Endodermal cell (in vitro differentiated cells): ENCODE measurements around the gene CAMTA1. TPM values are rescaled to one million over a fixed set of nuclear protein-coding genes. Genes with fewer than 3 reads are reported as not detected.
"Not testable (repeated sequence)": the region's sequence is repeated elsewhere in the genome, so short reads cannot be mapped to it uniquely, and the experiment has no call there.

ENCODE experiments used
- DNase-seq: peaks from one replicate; pipeline ENCODE4 v3.0.0-alpha.2; 2017
- H3K27ac ChIP-seq: 2 replicates; pipeline ENCODE4 v1.5.1; 2013; ENCODE audit warnings: mild to moderate bottlenecking, low read depth, low read length, moderate library complexity
- H3K27me3 ChIP-seq: 2 replicates; pipeline ENCODE4 v1.6.1; 2013; ENCODE audit warnings: mild to moderate bottlenecking, low read length, moderate library complexity; ENCODE audit not compliant: insufficient read depth, control insufficient read depth, poor library complexity, severe bottlenecking
- H3K36me3 ChIP-seq: 2 replicates; pipeline ENCODE4 v1.7.0; 2013; ENCODE audit warnings: mild to moderate bottlenecking, low read length, moderate library complexity; ENCODE audit not compliant: control insufficient read depth, insufficient read depth
- H3K4me1 ChIP-seq: one replicate; pipeline ENCODE4 v1.7.0; 2013; ENCODE audit warnings: low read length; ENCODE audit not compliant: control insufficient read depth, insufficient read depth
- H3K4me3 ChIP-seq: 2 replicates; pipeline ENCODE4 v1.5.1; 2013; ENCODE audit warnings: mild to moderate bottlenecking, low read length, moderate library complexity
- H3K9ac ChIP-seq: 2 replicates; pipeline ENCODE4 v1.6.1; 2013; ENCODE audit warnings: mild to moderate bottlenecking, low read length, moderate library complexity; ENCODE audit not compliant: poor library complexity, severe bottlenecking; ENCODE audit errors: extremely low read depth
- H3K9me3 ChIP-seq: 2 replicates; pipeline ENCODE4 v1.6.1; 2013; ENCODE audit warnings: mild to moderate bottlenecking, low read length, moderate library complexity; ENCODE audit not compliant: control insufficient read depth
- H3K27ac Mint-ChIP-seq: 2 replicates; pipeline ENCODE4 v1.8.0; 2020; ENCODE audit warnings: mixed read lengths
- H3K27me3 Mint-ChIP-seq: 2 replicates; pipeline ENCODE4 v1.8.0; 2021; ENCODE audit warnings: mild to moderate bottlenecking, mixed read lengths; ENCODE audit not compliant: insufficient read depth
- H3K36me3 Mint-ChIP-seq: 2 replicates; pipeline ENCODE4 v1.8.0; 2020; ENCODE audit warnings: low read depth, mixed read lengths
- H3K4me1 Mint-ChIP-seq: 2 replicates; pipeline ENCODE4 v1.8.0; 2020; ENCODE audit warnings: mixed read lengths
- H3K4me3 Mint-ChIP-seq: 2 replicates; pipeline ENCODE4 v1.8.0; 2020; ENCODE audit warnings: mild to moderate bottlenecking, moderate library complexity, mixed read lengths
- H3K9me3 Mint-ChIP-seq: 2 replicates; pipeline ENCODE4 v1.8.0; 2020; ENCODE audit warnings: mild to moderate bottlenecking, mixed read lengths
- WGBS, 2 experiments: methylation state at CpG; one replicate each; pipeline versions ENCODE4 v1.1.5 to v1.1.7; 2013; ENCODE audit warnings: missing lambda C conversion rate in 2 of 2, mixed read lengths in 1 of 2; ENCODE audit not compliant: insufficient coverage in 1 of 2, insufficient read length in 1 of 2; 5-methylcytosine and 5-hydroxymethylcytosine counted together
- total RNA-seq, 2 donors: library from RNA; stranded (reverse); fragmentation: NEBNext Ultra II Directional in 1 of 2; extraction: Animal tissue kit (Norgen Biotek cat#: 25700) in 1 of 2; gene quantifications; 2 replicates in 1 of 2; 3 replicates in 1 of 2; pipeline ENCODE4 v1.2.1, GENCODE V29; 2021
- TF ChIP-seq, protein P1 (sequence below): fragments of 200-600 bp; sonication (generic); conservative IDR thresholded peaks from 2 replicates; pipeline ENCODE4 v1.5.0; 2021; ENCODE audit warnings: antibody characterized with exemption, mild to moderate bottlenecking

CAMTA1 gene
- total RNA-seq, 2 donors from 2014 or later: 123 to 137 TPM

DNA sequence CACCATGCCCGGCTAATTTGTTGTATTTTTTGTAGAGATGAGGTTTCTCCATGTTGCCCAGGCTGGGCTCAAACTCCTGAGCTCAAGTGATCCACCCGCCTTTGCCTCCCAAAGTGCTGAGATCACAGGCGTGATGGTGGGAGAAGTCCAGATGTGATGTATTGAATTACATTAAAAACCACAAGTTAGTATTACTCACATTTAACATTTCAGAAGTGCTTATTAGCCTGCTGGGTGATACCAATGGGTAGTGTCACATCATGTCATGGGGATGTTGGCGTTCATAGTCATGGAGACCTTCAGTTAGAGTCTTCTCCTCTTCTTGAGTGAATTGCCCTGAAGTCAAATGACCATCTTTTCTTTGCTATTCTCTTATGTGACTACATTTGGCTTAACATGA is 922.3 kb downstream of the CAMTA1 start:
- Histone ChIP-seq H3K27me3 (peaks cover 11% of the 10 kb centered on the region), H3K4me1 (peaks cover 4% of the 10 kb centered on the region), H3K9ac (no peak overlapping the region), H3K4me3 (no peak overlapping the region), H3K27ac (no peak overlapping the region), H3K9me3 (no peaks in the 10 kb centered on the region), H3K36me3 (peaks cover 7% of the 10 kb centered on the region)
- H3K4me3 Mint-ChIP-seq: no peak overlapping the region
- peaks cover 5% of the 10 kb centered on the region for H3K4me1 Mint-ChIP-seq
- H3K27me3 Mint-ChIP-seq: peaks cover 17% of the 10 kb centered on the region
- peaks cover 3% of the 10 kb centered on the region for H3K36me3 Mint-ChIP-seq
- H3K27ac Mint-ChIP-seq: no peak overlapping the region
- TF ChIP-seq, protein P1, sequence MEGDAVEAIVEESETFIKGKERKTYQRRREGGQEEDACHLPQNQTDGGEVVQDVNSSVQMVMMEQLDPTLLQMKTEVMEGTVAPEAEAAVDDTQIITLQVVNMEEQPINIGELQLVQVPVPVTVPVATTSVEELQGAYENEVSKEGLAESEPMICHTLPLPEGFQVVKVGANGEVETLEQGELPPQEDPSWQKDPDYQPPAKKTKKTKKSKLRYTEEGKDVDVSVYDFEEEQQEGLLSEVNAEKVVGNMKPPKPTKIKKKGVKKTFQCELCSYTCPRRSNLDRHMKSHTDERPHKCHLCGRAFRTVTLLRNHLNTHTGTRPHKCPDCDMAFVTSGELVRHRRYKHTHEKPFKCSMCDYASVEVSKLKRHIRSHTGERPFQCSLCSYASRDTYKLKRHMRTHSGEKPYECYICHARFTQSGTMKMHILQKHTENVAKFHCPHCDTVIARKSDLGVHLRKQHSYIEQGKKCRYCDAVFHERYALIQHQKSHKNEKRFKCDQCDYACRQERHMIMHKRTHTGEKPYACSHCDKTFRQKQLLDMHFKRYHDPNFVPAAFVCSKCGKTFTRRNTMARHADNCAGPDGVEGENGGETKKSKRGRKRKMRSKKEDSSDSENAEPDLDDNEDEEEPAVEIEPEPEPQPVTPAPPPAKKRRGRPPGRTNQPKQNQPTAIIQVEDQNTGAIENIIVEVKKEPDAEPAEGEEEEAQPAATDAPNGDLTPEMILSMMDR: no peak
- 86 to 94% methylated on average over 2 to 4 of the region's 4 CpGs for WGBS, 2 experiments
- no peaks in the 10 kb centered on the region for H3K9me3 Mint-ChIP-seq
- no peak for DNase-seq

DNA sequence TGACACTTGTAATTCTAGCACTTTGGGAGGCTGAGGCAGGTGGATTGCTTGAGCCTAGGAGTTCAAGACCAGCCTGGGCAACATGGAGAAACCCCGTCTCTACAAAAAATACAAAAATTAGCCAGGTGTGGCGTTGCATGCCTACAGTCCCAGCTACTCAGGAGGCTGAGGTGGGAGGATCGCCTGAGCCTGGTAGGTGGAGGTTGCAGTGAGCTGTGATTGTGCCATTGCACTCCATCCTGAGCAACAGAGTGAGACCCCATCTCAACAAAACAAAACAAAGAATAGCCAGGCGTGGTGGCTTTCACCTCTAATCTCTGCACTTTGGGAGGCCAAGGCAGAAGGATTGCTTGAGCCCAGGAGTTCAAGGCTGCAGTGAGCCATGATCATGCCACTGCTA is 922.8 kb downstream of the CAMTA1 start:
- H3K4me3 ChIP-seq, H3K9me3 ChIP-seq, H3K4me1 ChIP-seq, H3K36me3 ChIP-seq, H3K9me3 Mint-ChIP-seq, H3K27ac Mint-ChIP-seq, H3K4me1 Mint-ChIP-seq, H3K9ac ChIP-seq, H3K36me3 Mint-ChIP-seq, DNase-seq, H3K4me3 Mint-ChIP-seq, H3K27ac ChIP-seq, H3K27me3 ChIP-seq: not testable (repeated sequence)
- H3K27me3 Mint-ChIP-seq: peaks cover 12% of the 10 kb centered on the region
- 70 to 94% methylated on average over 1 to 4 of the region's 4 CpGs for WGBS, 2 experiments

DNA sequence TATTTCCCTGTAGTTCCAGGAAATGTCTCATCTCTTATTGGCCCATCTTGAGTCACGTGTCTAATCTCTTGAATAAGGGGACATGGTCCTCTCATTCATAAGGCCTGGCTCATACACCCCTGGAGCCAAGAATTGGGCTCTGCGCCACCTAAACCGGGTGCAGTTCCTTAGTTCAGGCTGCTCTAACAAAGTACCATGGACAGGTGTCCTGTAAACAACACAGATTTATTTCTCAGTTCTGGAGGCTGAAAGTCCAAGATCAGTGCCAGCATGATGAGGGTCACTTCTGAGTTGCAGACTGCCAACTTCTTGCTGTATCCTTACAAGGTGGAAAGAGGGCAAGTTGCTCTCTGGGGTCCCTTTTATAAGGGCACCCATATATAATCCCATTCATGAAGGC is 925.6 kb downstream of the CAMTA1 start:
- Histone ChIP-seq H3K27me3 (no peaks in the 10 kb centered on the region), H3K9ac (no peak overlapping the region), H3K9me3 (no peaks in the 10 kb centered on the region), H3K4me3 (no peak overlapping the region), H3K27ac (no peak overlapping the region), H3K4me1 (no peaks in the 10 kb centered on the region), H3K36me3 (peaks cover 7% of the 10 kb centered on the region)
- H3K9me3 Mint-ChIP-seq: no peaks in the 10 kb centered on the region
- TF ChIP-seq, protein P1: no peak
- no peak overlapping the region for H3K27ac Mint-ChIP-seq
- H3K36me3 Mint-ChIP-seq: peaks cover 25% of the 10 kb centered on the region
- H3K27me3 Mint-ChIP-seq: peaks cover 4% of the 10 kb centered on the region
- H3K4me3 Mint-ChIP-seq: no peak overlapping the region
- DNase-seq: no peak
- 96 to 97% methylated on average over 3 of the region's 3 CpGs for WGBS, 2 experiments
- H3K4me1 Mint-ChIP-seq: no peaks in the 10 kb centered on the region

DNA sequence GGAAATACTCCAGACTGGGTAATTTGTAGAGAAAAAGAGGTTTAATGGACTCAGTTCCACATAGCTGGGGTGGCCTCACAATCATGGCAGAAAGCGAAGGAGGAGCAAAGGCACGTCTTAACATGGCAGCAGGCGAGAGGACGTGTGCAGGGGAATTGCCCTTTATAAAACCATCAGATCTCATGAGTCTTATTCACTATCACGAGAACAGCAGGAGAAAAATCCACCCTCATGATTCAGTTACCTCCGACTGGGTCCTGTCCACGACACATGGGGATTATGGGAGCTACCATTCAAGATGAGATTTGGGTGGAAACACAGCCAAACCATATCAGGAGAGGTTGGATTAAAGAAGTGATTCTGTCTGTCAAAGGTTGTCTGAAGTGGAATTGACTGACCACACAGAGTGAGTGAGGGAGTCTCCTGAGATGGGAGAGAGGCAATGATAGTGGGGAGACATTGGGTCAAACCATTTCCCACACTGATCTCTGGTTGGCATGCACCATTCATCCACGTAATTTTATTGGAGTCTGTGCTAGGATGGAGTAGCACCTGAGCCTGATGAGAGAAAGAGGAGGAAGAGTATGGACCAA is 927.6 kb downstream of the CAMTA1 start:
- WGBS, 2 experiments: 87 to 100% methylated on average over 4 to 8 of the region's 8 CpGs

More for the DNA sequence above, 927.6 kb downstream of the CAMTA1 start:
- Mint-ChIP-seq H3K27me3 (peaks cover 5% of the 10 kb centered on the region), H3K4me3 (no peak overlapping the region), H3K9me3 (no peaks in the 10 kb centered on the region), H3K27ac (no peak overlapping the region), H3K4me1 (peaks cover 2% of the 10 kb centered on the region), H3K36me3 (peaks cover 25% of the 10 kb centered on the region)
- Histone ChIP-seq H3K9ac (no peak overlapping the region), H3K4me1 (no peaks in the 10 kb centered on the region), H3K9me3 (no peaks in the 10 kb centered on the region), H3K36me3 (peaks cover 7% of the 10 kb centered on the region), H3K27ac (no peak overlapping the region), H3K27me3 (no peaks in the 10 kb centered on the region), H3K4me3 (no peak overlapping the region)
- no peak for DNase-seq
- TF ChIP-seq, protein P1: no peak
